ENCODE results near the gene TMEM120B.
"Not testable (repeated sequence)": the region's sequence is repeated elsewhere in the genome, so short reads cannot be mapped to it uniquely, and the experiment has no call there.

TMEM120B gene

DNA sequence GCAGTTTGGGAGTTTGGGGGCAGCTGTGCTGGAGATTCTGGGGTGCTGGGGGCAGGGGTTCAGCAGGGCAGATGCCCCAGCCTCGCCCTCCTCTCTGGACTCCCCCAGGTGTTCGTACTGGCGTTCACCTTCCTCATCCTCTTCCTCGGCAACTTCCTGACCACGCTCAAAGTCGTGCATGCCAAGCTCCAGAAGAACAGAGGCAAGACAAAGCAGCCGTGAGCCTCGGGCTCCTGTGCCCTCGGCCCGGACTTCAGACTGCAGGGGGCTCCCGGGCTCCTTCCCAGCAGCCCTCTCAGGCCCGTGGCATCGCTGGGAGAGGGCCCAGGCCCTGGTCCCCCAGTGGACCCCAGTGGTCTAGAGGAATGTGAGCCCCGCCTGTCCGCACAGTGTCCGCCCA, 62.9 kb downstream of the TMEM120B start:
- DNase-seq (ENCODE audit: low spot score), result no peak

DNA sequence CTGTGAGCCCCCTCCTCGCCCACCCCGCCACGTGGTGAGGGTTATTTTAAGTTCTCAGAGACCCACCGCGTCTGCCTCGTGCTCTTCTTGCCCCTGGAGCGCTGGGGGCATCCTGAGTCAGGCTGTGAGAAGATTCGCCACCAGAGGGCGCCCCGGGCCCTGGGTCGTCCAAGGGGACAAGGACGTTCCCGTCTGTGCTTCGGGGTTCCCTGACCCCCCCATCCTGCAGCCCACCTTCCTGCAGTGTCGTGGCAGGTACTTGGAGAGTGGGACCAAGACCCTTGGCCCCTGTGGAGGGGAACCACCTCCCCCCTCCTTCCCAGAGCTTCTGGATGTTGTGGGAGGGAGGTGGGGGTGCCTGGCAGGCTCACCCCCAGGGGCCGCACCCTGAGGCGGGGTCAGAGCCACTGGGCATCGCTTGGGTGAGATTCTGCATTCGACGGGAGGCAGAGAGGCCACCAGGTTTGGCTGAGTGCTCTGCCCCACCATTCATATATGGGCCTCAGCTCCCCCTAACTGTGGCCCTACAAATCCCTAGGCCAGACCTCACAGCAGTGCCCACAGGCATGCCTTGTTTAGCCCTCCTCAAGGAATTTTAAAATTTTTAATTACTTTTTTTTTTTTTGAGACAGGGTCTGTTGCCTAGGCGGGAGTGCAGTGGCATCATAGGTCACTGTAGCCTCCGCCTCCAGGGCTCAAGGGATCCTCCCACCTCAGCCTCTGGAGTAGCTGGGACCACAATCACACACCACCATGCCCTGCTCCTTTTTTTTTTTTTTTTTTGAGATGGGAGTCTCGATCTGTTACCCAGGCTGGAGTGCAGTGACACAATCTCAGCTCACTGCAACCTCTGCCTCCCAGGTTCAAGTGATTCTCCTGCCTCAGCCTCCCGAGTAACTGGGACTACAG, 63.9 kb downstream of the TMEM120B start:
- DNase-seq (ENCODE audit: low spot score), result peak; percentile 87

- DNase-seq (ENCODE audit: low spot score), result no peak
Observed at GRCh38 chr12:121778567-121779421, 66.2 kb downstream of the TMEM120B start.

- no peak for DNase-seq (ENCODE audit: low spot score)
Observed at GRCh38 chr12:121779422-121779895, 66.9 kb downstream of the TMEM120B start.

- DNase-seq (ENCODE audit: low spot score), result no peak
Observed at GRCh38 chr12:121780429-121780828, 67.9 kb downstream of the TMEM120B start.

DNA sequence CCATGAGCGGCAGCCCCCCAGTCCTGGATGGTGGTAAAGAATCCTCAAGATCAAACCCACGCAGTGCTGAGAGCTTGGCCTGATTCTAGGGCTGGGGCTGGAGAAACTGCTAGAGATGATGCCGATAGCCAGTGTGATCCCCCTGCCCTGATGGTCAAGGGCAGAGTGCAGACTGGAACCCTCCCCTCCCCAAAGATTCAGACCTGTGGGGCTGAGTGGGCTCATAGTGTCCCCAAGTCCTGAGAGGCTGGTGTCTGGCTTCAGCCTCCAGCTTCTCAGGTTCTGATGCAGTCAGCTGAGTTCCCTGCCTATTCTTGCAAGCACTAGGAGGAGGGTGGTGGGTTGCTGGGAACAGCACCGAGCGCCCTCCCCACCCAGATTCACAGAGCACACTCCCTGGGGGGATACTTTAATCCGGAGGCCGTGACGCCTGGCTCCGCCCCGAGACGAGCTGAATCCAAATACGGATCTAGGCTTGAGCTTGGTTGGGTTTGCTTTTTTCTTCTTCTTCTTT, 69.0 kb downstream of the TMEM120B start:
- no peak for DNase-seq (ENCODE audit: low spot score)

- DNase-seq (ENCODE audit: low spot score), result no peak
Observed at GRCh38 chr12:121781998-121782979, 69.7 kb downstream of the TMEM120B start.

DNA sequence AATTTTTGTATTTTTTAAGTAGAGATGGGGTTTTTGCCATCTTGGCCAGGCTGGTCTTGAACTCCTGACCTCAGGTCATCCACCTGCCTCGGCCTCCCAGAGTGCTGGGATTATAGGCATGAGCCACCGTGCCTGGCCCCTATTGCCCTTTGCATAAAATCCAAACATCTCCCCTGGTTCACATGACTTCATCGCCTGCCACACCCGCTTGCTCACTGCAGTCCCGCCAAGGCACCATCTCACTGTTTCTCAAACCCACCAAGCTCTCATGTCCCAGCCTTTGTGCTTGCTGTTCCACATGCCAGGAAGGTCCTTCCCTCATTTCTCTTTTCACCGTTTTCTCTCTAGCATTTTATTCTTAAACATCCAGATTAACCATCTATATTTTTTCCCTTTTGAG, 71.2 kb downstream of the TMEM120B start:
- no peak for DNase-seq (ENCODE audit: low spot score)

GRCh38 chr12:121784460-121784859, 71.9 kb downstream of the TMEM120B start:
- no peak for DNase-seq (ENCODE audit: low spot score)

DNA sequence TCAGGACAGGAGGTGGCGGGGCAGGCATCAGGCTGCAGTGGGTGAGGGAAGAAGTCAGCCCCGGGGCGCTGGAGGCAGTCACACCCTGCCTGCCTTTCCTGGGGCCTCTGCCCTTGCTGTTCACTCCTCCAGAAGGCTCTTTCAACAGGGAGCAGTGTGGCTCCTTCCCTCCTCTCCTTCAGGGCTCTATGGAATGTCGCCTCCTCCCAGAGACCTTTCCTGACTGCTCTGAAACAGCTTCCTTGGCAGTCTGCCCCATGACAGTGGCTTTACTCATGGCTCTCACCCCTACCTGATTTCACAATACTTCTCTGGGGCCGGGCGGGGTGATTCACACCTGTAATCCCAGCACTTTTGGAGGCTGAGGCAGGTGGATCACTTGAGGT, 73.9 kb downstream of the TMEM120B start:
- DNase-seq (ENCODE audit: low spot score), result no peak

DNA sequence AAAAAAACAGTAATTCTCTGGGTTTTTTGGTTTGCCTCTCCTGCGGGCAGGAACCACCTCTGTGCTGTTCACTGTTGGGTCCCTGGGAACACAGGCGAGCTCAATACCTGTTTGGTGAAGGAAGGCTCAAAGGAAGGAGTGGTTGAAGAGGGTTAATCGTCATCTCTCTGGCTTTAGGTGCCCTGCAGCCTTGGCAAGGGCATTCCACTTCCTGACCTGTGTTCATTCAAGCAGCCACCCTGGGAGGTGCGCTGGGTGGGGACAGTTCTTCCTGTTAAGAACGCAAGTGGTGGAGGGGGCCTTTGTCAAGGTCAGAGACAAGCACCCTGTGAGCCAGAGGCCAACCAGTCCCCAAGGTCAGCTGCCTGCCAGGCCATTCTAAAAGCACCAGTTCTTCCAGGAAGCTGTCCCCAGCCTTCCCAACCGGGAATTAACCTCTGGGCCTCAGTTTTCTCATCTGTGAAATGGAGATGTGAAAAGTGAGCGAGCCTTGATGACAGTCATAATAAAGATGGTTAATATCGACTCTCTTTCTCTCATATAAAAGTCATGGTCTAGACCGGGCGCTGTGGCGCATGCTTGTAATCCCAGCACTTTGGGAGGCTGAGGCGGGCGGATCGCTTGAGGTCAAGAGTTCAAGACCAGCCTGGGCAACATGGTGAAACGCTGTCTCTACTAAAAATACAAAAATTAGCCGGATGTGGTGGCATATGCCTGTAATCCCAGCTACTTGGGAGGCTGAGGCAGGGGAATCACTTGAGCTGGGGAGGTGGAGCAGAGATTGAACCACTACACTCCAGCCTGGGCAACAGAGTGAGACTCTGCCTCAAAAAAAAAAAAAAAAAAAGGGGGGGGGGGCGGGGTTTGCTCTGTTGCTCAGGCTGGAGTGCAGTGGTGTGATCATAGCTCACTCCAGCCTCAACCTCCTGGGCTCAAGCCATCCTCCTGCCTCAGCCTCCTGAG, 74.8 kb downstream of the TMEM120B start:
- DNase-seq (ENCODE audit: low spot score), result peak; percentile 66

- DNase-seq (ENCODE audit: low spot score), result no peak
Observed at GRCh38 chr12:121788176-121788818, 75.7 kb downstream of the TMEM120B start.

- DNase-seq (ENCODE audit: low spot score), result no peak
Observed at GRCh38 chr12:121789233-121789781, 76.8 kb downstream of the TMEM120B start.

DNA sequence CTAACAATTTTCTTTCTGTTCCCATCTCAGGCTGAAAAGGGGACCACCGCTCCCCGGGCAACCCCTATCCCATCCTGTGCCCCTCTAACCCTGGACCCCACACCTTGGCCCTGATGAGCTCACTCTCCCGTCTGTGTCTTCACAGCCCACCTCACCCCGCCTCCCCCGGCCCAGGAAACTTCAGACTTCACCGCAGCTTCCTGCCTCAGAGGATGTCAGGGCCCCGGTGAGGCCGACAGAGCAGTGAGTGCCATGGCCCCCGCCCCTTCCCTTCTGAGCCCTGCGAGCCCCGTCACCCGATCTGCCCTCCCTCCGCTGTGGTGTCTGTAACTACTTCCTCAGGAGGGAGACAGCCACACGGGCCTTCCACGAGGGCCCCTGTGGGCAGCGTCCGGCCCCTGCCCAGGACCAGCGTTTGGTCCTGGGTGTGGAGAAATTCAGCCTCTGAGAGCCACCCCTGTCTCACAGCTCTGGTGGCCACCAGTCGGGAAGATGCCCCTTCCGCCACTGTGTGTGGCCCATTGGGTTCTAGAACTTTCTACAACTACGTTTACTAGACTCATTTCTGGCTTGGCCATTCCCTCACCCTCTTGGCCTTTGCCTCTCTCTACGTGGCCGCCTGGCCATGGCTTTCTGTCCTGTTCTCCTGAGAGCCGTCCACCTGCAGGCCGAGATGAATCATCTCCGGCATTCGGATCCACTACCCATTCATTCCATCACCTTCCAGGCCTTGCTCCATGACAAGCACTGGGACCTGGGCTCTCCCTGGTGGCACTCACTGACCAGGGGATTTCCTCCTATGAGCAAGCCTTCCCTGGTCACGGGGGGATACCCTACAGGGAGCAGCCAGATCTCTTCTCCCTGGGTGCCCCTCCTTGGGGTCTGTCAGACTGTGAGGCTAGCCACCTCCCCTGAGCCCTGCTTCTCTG, 77.5 kb downstream of the TMEM120B start:
- DNase-seq (ENCODE audit: low spot score), result peak; percentile 94

DNA sequence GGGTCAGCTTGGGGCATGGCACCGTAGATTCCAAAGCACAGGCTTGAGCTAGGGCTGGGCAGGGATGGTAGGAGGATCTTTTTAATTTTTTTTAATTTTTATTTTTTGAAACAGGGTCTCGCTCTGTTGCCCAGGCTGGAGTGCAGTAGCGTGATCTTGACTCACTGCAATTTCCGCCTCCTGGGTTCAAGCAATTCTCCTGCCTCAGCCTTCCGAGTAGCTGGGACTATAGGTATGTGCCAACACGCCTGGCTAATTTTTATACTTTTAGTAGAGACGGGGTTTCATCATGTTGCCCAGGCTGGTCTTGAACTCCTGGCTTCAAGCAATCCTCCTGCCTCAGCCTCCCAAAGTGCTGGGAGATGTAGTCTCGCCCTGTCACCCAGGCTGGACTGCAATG, 78.2 kb downstream of the TMEM120B start:
- DNase-seq (ENCODE audit: low spot score), result not testable (repeated sequence)

GRCh38 chr12:121791671-121792551, 79.4 kb downstream of the TMEM120B start:
- DNase-seq (ENCODE audit: low spot score), result no peak

Data from CD4-positive, alpha-beta T cell treated with Interleukin-6 at 100 ng/mL for 8 hours (primary cell).